ENCODE results near the gene SLC9A1.
A peak's percentile ranks its signal among the peaks of the same experiment; 100 is the strongest.
"Not testable (repeated sequence)": the region's sequence is repeated elsewhere in the genome, so short reads cannot be mapped to it uniquely, and the experiment has no call there.

Gene SLC9A1

DNA sequence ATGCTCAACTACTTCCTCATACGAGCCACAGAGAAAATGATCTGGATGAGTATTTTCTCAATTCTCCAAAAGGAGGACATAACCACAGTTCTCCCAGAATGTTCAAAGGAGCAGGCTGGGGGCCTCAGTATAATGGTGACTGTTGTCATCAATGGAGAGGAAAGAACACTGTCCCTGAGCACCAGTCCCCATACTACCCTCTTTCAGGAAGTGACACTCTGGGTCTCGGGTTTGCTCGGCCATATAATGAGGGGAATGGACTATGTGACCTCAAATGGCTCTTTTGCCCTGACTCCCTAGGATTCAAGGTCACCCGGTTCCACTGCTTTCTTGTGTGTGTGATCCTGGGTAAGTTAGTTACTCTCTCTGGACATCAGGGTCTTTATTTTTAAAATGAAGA is 22.8 kb downstream of the SLC9A1 start:
- no peak for DNase-seq

DNA sequence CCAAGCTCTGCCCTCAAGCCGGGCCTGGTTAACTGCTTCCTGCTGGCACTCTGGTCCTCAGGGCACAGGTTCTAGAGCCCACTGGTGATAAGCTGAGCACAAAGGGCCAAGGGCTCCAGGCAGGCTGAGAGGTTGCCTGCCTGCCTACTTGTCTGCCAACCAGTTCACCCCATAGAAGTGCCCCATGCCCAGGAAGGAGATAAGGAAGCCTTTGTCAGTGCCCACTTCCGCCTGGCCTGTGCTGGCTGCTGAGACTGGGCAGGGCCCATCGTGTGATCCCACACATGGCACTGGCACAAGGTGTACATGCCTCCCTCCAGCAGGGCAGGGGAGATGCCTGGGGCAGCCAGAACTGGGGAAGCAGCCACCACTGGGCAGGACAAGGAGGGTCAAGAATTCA is 24.1 kb downstream of the SLC9A1 start:
- DNase-seq = no peak

DNA sequence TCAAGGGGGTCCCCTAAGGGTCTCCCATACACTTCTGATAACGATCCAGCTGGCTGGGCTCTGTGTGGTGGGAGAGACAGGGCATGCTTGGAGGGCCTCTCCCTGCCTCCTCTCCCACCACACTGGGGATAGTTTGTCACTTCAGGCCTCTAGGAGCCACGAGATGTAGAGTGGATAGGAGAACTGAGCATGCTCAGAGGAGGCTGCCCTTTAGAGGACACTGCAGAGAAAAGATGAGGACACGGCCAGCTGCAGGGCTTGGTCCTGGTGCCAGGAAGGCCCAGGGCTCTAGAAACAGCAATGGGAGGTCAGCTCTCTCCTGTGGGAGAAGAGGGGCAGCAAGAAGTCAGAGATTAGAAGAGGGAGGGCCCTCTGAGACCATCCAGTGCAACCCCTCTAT is 25.7 kb downstream of the SLC9A1 start:
- DNase-seq = no peak

DNA sequence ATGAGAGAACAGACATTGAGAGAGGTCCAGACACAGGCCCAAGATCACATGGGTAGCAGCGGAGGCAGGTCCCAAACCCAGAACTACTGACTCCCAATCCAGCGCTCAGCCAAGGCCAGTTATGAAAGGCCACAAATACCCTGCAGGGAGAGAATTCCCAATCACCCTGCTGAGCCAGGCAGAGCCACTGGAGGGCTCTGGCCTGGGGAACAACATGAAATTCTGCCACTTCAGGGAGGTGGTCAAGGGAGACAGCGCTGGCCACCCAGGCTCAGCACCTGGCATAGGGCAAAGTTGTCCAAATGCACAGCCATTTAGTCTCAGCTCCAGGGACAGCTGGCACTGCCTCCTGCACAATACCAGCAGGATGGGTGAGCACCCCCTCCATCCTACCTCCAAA is 27.5 kb downstream of the SLC9A1 start:
- DNase-seq = peak in 2 of 14 donors; percentile 9 to 12

DNA sequence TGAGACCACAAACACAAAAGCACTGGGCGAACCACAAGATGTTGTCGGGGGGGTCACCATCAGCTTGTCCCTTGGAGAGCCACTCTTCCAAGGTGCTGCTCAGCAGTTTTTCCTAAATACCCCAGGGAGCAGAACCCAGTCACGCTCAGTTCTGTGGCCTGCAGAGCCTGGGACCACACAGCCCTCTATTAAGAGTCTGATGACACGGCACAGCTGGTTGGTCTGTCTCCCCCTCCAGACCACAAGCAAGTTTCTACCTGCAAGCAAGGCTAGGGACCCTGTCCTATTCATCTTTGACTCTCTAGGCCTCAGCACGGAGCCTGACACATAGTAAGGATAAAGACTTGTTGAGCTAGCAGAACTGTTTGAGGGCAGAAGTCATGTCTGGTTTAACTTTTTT is 28.5 kb downstream of the SLC9A1 start:
- no peak for DNase-seq

DNA sequence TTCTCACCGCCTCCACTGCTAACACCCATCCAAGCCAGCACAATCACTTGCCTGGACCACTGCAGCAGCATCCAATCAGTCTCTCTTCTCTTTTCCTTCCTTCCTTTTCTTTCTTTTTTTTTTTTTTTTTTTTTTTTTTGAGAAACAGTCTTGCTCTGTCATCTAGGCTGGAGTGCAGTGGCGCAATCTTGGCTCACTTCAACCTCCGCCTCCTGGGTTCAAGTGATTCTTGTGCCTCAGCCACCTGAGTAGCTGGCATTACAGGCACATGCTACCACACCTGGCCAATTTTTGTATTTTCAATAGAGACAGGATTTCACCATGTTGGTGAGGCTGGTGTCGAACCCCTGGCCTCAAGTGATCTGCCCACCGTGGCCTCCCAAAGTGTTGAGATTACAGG is 29.8 kb downstream of the SLC9A1 start:
- DNase-seq = not testable (repeated sequence)

DNA sequence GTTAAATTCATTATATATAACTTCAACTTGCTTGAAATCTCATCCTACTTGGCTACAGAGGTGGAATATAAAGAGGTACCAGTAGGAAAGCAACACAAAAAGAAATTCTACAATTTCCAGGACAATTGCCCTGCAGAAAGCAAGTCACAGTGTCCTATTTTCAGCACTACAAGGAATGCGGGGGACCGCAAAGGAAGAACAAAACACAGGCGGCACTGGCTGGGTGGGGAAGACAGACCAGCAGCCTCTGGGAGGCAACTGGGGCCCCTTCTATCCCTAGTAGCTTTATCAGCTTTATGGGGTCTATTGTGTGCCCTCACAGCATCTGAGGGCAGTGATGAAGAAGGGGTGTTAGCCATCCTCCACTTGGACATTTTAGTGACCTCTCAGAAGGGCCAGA is 30.5 kb downstream of the SLC9A1 start:
- no peak for DNase-seq

DNA sequence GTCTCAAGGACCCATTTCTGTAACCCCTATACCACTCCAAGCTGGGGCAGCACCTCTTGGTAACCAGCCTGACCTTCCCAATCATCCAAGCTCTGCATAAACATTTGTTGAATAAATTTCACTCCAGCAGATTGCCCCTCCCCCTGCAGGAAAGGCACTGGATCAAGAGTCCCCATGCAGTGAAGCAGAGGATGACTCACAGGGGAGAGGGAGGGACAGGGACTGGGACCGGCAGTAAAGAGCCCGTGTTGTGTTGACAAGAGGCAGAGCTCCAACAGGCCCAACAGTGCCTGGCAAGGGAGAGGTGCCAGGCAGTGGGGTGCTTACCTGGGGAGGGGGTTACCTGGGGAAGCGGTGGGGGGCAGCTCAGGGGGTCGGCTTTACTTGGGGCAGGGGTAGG is 32.3 kb downstream of the SLC9A1 start:
- DNase-seq = peak in 6 of 14 donors; percentile 12 to 78 (median 52)

DNA sequence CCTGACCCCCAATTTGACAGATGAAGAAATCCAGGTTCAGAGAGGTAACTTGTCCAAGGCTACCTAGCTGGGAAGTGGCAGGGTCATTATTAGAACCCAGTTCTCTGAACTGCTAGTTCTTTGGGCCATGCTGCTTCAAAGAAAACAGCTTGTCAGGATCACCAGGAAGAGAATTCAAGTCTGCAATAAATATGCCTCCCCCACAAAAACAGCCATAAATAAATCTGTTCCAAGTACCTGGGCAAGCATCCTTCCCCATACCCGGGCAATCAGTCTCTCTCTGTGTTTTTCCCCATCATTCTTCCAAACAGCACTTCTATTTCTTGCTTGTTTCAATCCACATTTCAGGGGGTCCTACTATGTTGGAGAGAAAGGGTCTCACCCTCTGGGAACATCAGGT is 34.1 kb downstream of the SLC9A1 start:
- peak in 1 of 14 donors; percentile 33 for DNase-seq

DNA sequence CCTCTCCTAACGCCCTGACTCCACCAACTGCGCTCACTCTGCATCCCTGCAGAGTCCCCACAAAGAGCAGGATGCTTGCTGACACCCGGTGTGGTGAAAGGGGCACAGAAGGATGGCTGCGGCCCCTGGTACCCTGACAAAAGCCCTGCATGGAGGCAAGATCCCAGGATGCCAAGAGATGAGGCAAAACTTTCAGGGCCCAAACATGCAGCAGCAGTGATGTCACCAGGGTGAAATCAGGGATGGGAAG is 36.6 kb downstream of the SLC9A1 start:
- DNase-seq = no peak

DNA sequence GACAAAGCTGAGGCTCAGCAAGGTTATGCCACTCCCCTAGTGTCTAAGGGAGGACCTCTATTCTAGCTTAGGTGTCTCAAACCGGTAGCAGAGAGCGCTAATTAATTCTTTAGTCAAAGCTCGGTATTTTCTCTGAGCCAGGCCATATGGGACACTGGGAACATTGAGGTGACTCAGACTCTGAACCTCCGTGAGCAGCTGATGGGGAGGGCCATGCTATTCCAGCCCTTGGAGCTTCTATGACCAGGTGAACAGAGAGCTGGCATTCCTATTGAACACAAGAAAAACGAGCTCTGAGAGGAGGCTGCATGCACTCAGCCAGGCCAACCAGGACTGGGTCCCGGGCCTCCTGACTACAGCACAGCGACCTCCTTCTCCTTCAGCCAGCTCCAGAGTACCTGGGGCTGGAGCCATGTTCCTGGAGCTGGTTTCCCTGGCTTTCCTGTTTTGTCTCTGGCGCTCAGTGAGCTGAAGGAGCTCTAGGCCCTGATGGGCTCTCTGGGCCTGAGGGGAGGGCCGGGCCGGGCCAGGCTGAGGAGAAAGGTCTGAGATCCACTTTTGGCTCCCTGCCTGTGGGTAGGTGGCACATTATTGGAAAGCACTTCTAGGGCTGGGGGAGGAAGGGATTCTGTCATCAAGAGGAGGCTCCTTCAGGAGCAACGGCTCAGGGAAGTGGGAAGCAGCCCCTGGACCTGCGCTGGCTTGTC is 37.0 kb downstream of the SLC9A1 start:
- peak in 1 of 14 donors; percentile 87 for DNase-seq

DNA sequence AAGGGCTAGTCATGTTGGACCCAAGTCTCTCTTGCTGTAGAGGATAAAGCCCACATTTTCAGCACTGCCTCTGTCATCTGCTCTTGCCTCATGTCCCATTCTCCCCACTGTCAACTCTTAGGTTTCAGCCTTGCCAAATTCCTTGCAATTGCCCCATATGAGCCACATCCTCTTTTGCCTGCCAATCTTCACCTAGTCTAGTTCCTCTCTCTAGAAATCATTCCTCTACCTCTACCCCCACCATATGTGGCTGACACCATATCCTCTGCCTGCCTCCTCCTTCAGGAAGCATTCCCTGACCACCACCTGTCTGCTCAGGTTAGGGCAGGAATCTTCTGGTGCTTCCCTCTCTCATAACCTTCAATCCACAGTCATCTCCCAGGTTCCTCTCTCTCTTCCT is 38.2 kb downstream of the SLC9A1 start:
- peak in 1 of 14 donors; percentile 14 for DNase-seq

DNA sequence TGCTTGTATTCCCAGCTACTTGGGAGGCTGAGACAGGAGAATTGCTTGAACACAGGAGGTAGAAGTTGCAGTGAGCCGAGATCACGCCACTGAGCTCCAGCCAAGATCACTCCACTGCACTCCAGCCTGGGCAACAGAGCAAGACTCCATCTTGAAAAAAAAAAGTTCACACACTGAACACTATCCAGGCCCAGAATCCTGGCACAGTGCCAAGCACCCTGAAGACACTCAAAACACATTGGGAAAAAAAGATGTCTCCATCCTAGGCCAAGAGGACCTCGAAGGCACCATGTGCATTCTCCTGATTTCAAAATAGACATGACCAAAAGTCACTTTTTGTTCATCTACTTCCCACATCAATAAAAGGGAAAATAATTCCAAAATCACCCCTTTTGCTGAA is 38.7 kb downstream of the SLC9A1 start:
- no peak for DNase-seq

DNA sequence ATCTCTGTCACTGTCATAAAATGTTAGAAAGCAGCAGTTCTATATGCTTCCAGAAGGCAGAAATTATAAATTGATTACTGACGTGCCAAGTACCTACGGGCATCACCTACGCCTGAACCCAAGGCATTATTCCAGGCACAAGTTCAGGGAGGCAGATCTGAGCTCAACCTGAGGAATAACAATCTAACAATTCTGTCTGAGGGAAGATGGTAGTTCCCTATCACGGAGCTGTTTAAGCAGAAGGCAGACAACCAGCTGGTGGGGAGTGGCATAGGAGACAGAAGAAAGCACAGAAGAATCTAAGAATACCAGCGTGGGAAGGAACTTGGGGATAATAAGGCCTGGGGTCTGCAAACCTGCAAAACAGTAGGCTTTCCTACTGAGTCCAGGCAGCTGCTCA is 40.4 kb downstream of the SLC9A1 start:
- no peak for DNase-seq

DNA sequence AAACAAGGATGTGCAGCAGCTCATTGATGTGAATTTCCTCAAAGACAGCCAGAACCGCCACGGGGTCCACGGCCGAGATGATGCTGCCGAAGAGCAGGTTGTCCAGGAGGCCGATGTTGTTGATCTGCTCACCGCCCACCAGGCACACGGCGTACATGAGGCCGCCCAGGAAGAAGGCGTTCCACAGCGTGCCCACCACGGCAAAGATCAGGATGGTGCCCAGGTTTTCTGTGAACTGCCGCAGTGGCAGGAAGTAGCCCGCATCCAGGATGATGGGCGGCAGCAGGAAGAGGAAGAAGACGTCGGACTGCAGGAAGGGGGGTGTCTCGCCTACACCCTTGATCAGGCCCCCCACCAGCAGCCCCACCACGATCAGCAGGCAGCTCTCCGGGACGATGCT is 41.1 kb downstream of the SLC9A1 start:
- no peak for DNase-seq

DNA sequence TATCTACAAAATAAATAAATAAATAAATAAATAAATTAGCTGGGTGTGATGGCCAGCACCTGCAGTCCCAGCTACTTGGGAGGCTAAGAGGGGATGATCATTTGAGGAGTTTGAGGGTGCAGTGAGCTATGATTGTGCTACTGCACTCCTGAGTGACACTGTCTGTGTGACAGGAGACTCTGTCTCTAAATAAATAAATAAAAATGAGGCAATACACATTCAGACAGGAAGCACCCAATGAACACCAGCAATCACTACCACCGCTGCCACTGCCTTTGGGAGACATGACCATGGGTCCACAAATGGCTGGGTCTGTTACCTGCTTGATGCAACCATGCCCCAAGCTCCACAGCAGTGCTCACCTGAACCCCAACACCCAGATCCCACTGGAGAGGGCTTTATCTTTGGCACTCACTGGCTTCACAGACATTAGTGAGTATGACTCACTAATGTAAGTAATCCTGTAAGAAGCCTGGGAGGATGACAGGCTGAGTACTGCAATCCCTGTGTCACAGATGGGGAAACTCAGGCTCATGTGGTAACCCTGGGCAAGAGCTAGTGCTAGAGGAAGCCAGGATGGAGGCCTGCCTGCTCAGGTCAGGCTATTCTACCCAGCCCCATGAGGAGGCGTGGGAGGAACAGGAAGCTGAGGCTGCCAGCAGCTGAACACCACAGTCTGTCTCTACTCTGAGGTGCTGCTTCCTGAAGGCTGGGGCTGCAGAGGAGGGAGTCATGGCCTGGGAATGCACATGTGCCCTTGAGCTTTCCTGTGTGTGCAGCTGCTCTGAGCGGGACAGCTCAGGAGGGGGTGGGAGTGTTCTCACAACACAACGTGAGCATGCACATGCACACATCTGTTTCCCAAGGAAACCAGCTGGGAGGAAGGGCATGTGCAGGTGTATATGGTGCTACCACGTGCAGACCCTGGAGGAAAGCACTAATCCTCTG is 43.0 kb downstream of the SLC9A1 start:
- peak in 3 of 14 donors; percentile 11 to 86 (median 58) for DNase-seq

DNA sequence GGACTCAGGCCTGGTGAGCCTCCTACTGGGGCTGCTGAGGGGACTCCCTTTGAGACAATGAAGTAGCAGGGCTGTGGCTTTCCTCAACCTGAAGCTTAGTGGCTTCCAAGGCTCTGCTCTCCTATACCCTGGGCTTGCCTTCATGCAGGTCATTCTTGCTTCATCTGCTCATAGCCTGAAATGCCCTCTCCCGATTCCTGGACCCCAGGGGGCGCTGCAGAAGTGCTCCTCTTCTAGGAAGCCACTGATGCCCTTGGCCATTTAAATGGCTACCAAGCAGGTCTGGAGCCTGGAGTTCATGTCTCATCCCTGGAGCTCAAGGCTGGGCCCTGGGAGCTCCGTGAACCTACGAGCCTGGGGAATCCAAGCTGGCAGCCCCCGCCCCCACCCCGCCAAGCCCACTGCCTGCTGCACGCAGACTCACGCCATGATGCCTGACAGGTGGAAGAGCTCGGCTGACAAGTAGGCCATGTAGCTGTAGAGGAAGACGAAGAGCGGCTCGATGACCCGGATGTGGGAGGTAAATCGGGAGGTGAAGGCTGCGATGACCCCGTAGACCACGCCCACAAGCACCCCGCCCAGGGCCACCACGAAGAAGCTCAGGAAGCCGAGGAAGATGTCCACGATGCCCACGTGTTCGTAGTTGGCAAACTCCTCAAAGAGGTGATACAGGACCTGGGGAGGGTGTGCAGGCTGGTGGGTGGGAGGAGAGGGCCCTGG is 45.7 kb downstream of the SLC9A1 start:
- DNase-seq = no peak

DNA sequence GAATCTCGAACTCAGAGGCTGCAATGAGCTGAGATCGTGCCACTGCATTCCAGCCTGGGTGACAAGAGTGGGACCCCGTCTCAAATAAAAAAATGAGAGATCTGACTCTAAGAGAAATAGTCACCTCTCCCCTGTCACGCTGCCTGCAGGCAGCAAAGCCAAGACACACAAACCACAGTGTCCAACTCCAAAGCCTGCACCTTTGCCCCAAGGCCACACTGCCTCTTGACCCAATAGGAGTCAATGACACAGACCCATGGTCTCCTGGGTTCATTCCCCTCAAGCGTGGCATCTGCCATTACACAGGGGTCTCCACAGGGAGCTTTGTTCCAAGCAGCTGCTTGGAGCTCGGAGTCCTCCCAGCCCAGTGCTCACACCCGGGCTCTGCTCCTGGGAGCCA is 46.3 kb downstream of the SLC9A1 start:
- DNase-seq = no peak

DNA sequence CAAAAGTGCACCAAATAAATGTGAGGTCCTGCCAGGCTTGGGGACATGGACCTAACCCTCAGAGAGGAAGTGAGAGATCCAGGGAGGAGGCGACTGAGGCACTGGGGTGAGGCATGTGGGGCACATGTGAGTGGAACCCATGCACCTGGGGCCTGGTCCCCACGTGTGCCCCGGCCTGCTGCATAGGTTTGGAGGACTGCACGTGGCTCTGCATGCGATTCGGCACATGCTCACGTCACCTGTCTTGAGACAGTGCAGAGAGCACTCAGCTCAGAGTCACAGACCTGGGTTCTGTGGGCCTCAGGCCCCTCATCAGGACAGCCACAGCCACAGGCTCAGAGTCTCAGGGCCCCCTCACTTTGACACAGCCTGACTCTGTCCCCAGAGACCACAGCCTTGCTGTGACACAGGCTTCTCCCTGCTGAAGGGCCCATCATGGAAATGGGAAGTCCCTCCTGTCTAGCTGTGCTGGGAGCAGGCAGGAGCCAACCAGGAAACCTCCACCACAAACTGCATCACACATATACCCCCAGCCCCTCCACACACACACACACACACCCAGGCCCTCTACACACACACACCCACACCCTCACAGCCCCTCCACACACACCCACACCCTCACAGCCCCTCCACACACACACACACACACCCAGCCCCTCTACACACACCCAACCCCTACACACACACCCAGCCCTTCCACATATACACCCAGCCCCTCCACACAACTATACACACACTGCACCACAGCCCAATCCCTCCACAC is 48.2 kb downstream of the SLC9A1 start:
- DNase-seq = no peak

DNA sequence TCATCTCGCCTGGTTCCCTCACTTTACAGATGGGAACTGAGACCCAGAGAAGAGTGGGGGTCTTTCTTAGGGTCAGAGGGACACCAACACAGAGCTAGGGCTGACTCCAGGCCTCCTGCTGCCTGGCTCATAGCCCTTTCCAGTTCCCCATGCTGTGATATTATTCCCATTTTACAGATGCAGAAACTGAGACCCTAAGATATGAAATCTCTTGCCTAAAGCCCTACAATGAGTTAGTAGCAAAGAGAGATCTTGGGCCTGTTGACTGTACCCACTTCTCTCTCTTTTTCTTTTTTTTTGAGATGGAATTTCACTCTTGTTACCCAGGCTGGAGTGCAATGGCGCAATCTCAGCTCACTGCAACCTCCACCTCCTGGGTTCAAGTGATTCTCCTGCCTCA is 49.9 kb downstream of the SLC9A1 start:
- DNase-seq = no peak

DNA sequence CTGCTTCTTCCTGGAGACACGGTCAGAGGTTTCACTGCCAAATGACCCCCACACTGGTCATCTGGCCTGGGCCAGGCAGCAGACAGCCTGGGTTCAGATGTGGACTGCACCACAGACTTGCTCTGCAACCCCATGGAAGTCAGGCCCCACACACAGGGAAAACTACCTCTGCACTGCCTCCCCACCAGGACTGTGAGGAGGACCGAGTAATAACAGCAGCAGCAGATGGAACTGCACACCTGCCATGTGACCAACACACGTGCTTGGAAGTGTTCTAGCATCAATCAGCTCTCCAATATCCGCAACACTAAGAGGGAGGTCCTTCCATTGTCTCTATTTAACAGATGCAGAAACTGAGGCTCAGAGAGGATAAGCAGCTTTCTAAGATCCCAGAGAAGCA is 51.4 kb downstream of the SLC9A1 start:
- DNase-seq = no peak

DNA sequence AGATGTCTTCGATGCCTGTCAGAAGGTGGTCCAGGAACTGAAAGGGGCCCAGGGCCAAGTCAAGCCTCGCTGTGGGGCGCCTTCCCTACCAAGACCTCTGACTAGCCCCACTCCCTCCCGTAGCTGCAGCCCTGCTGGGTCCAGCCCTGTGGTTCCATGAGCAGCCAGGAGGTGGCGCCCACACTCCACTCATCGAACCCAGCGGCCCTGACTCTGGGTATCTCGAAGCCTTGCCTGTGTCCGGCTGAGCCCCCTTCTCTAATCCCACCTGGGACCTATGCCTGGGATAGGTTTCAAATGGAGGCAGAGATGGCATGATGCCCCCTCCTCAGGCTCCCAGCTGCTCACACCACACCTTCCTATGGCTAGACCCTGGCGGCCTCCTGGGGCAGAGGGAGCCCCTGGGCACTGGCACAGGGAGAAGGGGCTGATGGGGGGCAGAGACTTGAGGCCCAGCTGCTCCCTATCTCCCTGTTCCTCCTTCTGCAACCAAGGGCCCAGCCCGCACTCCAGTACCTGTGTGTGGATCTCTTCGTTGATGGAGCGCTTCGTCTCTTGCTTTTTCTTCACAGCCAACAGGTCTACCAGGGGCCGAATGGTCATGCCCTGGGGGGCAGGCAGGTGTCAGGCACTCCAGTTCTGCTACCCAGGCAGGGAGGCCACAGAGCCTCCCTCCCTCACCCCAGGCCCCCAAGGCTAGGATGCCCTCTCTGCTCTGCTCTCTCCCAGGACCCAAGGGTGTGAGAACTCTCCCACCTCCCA is 52.0 kb downstream of the SLC9A1 start:
- peak; percentile 16 to 84 (median 46) for DNase-seq

Measured in C1 segment of cervical spinal cord (tissue), 14 donors.